ENCODE results near the gene CAMTA1.

The CAMTA1 gene

DNA sequence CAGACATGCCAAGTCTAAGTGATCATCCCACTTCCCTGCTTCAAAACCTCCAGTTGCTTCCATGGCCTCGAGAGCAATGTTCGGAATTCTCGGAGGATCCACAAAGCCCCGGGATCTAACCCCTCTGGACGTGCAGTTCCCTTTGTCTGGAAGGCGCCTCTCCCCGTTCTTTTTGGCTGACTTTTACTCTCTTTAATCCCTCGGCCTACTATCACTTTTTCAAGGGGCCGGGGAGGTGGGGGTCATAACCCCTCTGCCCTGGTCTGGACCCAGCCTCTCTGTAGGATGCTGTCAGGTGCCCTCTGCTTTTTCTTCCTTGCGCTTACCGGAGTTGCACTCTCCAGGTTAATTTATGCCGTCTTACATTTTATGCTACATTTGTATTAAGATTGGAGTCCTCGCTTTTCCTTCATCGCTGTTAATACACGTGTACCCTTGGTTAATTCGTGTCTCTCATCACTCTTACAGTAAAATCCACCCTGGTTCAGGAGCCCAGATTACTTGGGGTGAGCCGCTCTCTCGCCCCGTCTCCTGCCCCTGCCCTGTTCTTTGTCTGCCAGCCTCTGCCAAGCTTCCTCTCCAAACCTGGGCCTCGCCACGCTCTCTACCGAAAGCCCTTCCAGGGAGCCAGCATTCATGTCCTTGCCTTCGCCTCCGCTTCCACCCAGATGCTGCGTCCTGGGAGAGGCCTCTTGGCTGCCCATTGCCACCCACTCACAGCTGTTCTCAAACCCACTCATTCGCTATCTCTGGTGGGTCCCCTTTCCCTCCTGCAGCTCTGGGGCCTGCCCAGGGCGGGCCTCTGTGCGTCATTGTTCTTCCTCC is 448.6 kb downstream of the CAMTA1 start:
- TF ChIP-seq CTCF (IDR thresholded peaks at IDR 0.05; ENCODE audit: insufficient read depth, low read depth, low read length, missing control alignments), result no peak
- DNase-seq (ENCODE audit: low read depth), result no peak

GRCh38 chr1:7234471-7234755 is 449.2 kb downstream of the CAMTA1 start:
- TF ChIP-seq CTCF (IDR thresholded peaks at IDR 0.05; ENCODE audit: insufficient read depth, low read depth, low read length, missing control alignments), result no peak
- no peak overlapping the region for H3K4me3 ChIP-seq (ENCODE audit: low read length)
- no peak for DNase-seq (ENCODE audit: low read depth)

More for the DNA sequence above, 448.6 kb downstream of the CAMTA1 start:
- H3K4me3 ChIP-seq (ENCODE audit: low read length), result no peak overlapping the region

DNA sequence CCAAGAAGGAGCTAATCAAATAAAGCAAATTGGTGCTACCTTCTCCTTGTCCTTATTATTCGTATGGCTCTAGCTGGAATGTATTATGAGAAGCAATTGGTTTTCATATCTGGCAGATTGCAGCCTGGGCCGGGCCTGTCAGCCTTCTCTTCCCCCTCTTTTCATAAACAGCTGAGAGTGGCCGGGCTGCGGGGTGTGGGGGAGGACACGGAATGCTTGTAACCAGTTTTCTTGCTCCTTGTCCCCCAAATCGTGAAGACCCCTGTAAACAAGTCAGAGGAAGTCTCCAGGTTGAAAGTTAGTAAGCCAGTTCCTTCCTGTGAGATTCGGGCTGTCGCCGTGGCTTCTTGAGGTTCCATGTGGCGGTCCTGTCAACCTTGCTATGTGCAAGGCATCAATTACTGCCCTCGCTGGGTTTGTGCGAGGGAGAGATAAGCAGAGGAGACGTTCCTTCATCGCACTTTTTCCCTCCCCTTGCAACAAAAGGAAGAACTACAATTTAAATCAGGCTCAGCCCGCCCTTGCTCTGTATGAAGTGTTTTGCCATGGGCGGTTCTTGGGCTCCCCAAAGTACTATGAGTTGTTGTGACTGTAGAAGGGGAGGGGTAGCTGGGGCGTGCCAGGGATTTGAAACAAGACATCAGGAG is 450.7 kb downstream of the CAMTA1 start:
- no peak for DNase-seq (ENCODE audit: low read depth)
- H3K4me3 ChIP-seq (ENCODE audit: low read length), result no peak overlapping the region
- TF ChIP-seq CTCF (IDR thresholded peaks at IDR 0.05; ENCODE audit: insufficient read depth, low read depth, low read length, missing control alignments), result no peak

- no peak overlapping the region for H3K4me3 ChIP-seq (ENCODE audit: low read length)
- no peak for TF ChIP-seq CTCF (IDR thresholded peaks at IDR 0.05; ENCODE audit: insufficient read depth, low read depth, low read length, missing control alignments)
- no peak for DNase-seq (ENCODE audit: low read depth)
Observed at GRCh38 chr1:7236844-7237515, 451.7 kb downstream of the CAMTA1 start.

- H3K4me3 ChIP-seq (ENCODE audit: low read length), result no peak overlapping the region
- TF ChIP-seq CTCF (IDR thresholded peaks at IDR 0.05; ENCODE audit: insufficient read depth, low read depth, low read length, missing control alignments), result no peak
- no peak for DNase-seq (ENCODE audit: low read depth)
Observed at GRCh38 chr1:7247158-7247557, 461.9 kb downstream of the CAMTA1 start.

- DNase-seq (ENCODE audit: low read depth), result no peak
- no peak for TF ChIP-seq CTCF (IDR thresholded peaks at IDR 0.05; ENCODE audit: insufficient read depth, low read depth, low read length, missing control alignments)
- H3K4me3 ChIP-seq (ENCODE audit: low read length), result no peak overlapping the region
Observed at GRCh38 chr1:7247791-7248548, 462.7 kb downstream of the CAMTA1 start.

All from epithelial cell of esophagus (primary cell).